K562 (cell line): ENCODE results near the gene PTPRU. TPM values are rescaled to one million over a fixed set of nuclear protein-coding genes. Genes with fewer than 3 reads are reported as not detected.

Experiments used
- ATAC-seq: fragments of 200-7000 bp; cut with Tn5 transposase; 3 replicates; pipeline ENCODE4 v1.9.1; 2020; ENCODE audit warnings: moderate library complexity
- BruUV-seq: library from RNA; stranded (reverse); fragments of 400-500 nt; replicated peaks from 2 replicates; lab custom pipeline; 2021; lab: Mats Ljungman, UMichigan
- CTCF ChIA-PET: fragments of 300-600 bp; formaldehyde crosslinking; extraction: SDS; loops from one replicate; lab custom pipeline; 2021; ENCODE audit warnings: low intra/inter-chr PET ratio; lab: Yijun Ruan, JAX
- POLR2A ChIA-PET: fragments of 300-600, 350-650 bp; sonication (Branson Sonifier 250); formaldehyde crosslinking; extraction: SDS; loops from one replicate; lab custom pipeline; 2021; ENCODE audit warnings: antibody characterized with exemption, inconsistent platforms; lab: Yijun Ruan, JAX
- DNase-seq, 4 experiments: peaks; one replicate each; pipeline versions ENCODE4 v3.0.0 to v3.0.0-alpha.2; 2011 to 2018; ENCODE audit warnings: low spot score in 3 of 4, mixed read lengths in 3 of 4; ENCODE audit errors: extremely low read depth in 1 of 4
- FAIRE-seq: peaks from 2 replicates; lab custom pipeline; 2011; peaks lifted over from hg19 to GRCh38; lab: Jason Lieb, UNC
- H2AFZ ChIP-seq: 2 replicates; pipeline ENCODE4 v1.6.0; 2011; ENCODE audit warnings: low read depth, low read length, control low read depth, inconsistent platforms
- H3K27ac ChIP-seq: fragments of 200-600 bp; 3 replicates; pipeline ENCODE4 v1.8.0; 2011; ENCODE audit warnings: low read depth, mild to moderate bottlenecking, control low read depth, inconsistent platforms, low read length, moderate library complexity, mixed read lengths; ENCODE audit errors: extremely low read depth
- H3K27me3 ChIP-seq, 2 experiments: fragments of 300-600 bp in 1 of 2; 2 replicates in 1 of 2; 3 replicates in 1 of 2; pipeline versions ENCODE4 v1.6.0 to v1.8.0; 2011; ENCODE audit warnings: inconsistent platforms in 2 of 2, low read length in 2 of 2, mild to moderate bottlenecking in 1 of 2, mixed read lengths in 1 of 2, moderate library complexity in 1 of 2; ENCODE audit not compliant: control insufficient read depth in 2 of 2, insufficient read depth in 2 of 2
- H3K36me3 ChIP-seq: fragments of 300-600 bp; 3 replicates; pipeline ENCODE4 v1.8.0; 2011; ENCODE audit warnings: mild to moderate bottlenecking, low read length, inconsistent platforms; ENCODE audit not compliant: control insufficient read depth, insufficient read depth
- H3K4me1 ChIP-seq, 2 experiments: fragments of 200-600 bp in 1 of 2; replicated peaks in 1 of 2; 2 replicates in 1 of 2; 3 replicates in 1 of 2; pipeline versions ENCODE4 v1.5.1 to v1.8.0; 2011; ENCODE audit warnings: inconsistent platforms in 2 of 2, low read length in 2 of 2, mild to moderate bottlenecking in 1 of 2, mixed read lengths in 1 of 2, moderate library complexity in 1 of 2; ENCODE audit not compliant: control insufficient read depth in 2 of 2, insufficient read depth in 2 of 2
- H3K4me2 ChIP-seq: 2 replicates; pipeline ENCODE4 v1.6.1; 2011; ENCODE audit warnings: low read length, control low read depth, inconsistent platforms, mixed read lengths; ENCODE audit not compliant: insufficient read depth
- H3K4me3 ChIP-seq: fragments of 200-600 bp; sonication (generic), shearing (Covaris generic); 2 replicates; pipeline ENCODE4 v1.5.1; 2016; ENCODE audit warnings: control low read depth, inconsistent platforms
- H3K79me2 ChIP-seq: fragments of 200-600 bp; 3 replicates; pipeline ENCODE4 v1.8.0; 2011; ENCODE audit warnings: low read length, inconsistent platforms; ENCODE audit not compliant: control insufficient read depth, insufficient read depth
- H3K9ac ChIP-seq, 2 experiments: 2 replicates each; pipeline versions ENCODE4 v1.6.0 to v1.6.1; 2011; ENCODE audit warnings: low read depth in 2 of 2, low read length in 2 of 2, control low read depth in 1 of 2, inconsistent platforms in 1 of 2, mild to moderate bottlenecking in 1 of 2, mixed read lengths in 1 of 2; ENCODE audit not compliant: insufficient read depth in 1 of 2
- H3K9me1 ChIP-seq: one replicate; pipeline ENCODE4 v1.6.0; 2011; ENCODE audit warnings: inconsistent platforms, mild to moderate bottlenecking, low read length, moderate library complexity; ENCODE audit not compliant: control insufficient read depth, insufficient read depth
- H3K9me3 ChIP-seq: replicated peaks from 2 replicates; pipeline ENCODE4 v1.5.1; 2011; ENCODE audit warnings: low read depth, low read length, inconsistent platforms; ENCODE audit not compliant: control insufficient read depth, insufficient read depth
- H4K20me1 ChIP-seq: replicated peaks from 2 replicates; pipeline ENCODE4 v1.6.1; 2011; ENCODE audit warnings: low read length, inconsistent platforms, mixed read lengths; ENCODE audit not compliant: control insufficient read depth, insufficient read depth
- ARID1B ChIP-seq: fragments of 450-650 bp; IDR thresholded peaks from 2 replicates; pipeline ENCODE4 v1.6.1; 2016; ENCODE audit warnings: antibody characterized with exemption, mild to moderate bottlenecking, inconsistent platforms
- C11orf30 ChIP-seq: fragments of 450-650 bp; IDR thresholded peaks from 2 replicates; pipeline ENCODE4 v1.6.1; 2016; ENCODE audit warnings: low read depth, mild to moderate bottlenecking
- CBFA2T3 ChIP-seq: fragments of 450-650 bp; IDR thresholded peaks from 2 replicates; pipeline ENCODE4 v1.6.1; 2017
- FOSL1 ChIP-seq: fragments of 200-800 bp; sonication (Bioruptor generic); conservative IDR thresholded peaks from 2 replicates; pipeline ENCODE4 v1.6.1; 2016; ENCODE audit warnings: missing genetic modification characterization, missing compliant biosample characterization
- JUN ChIP-seq, 2 experiments: sonication (generic) in 1 of 2; formaldehyde crosslinking in 1 of 2; IDR thresholded peaks; 2 replicates each; pipeline versions ENCODE4 v1.6.1 to v1.8.0; 2012 to 2022; ENCODE audit warnings: borderline replicate concordance in 2 of 2, mild to moderate bottlenecking in 2 of 2, improper control_type of control experiment in 1 of 2, low read depth in 1 of 2, low read length in 1 of 2, missing genetic modification reagents in 1 of 2
- JUND ChIP-seq, 2 experiments: IDR thresholded peaks; 2 replicates in 1 of 2; 3 replicates in 1 of 2; pipeline ENCODE4 v1.6.1; 2011; ENCODE audit warnings: borderline replicate concordance in 2 of 2, low read depth in 2 of 2, low read length in 2 of 2, improper control_type of control experiment in 1 of 2, missing biosample characterization in 1 of 2, missing genetic modification characterization in 1 of 2, missing genetic modification reagents in 1 of 2
- MCM7 ChIP-seq, 2 experiments: fragments of 450-650 bp; IDR thresholded peaks; 2 replicates each; pipeline ENCODE4 v1.6.1; 2016 to 2018
- SIN3B ChIP-seq: fragments of 450-650 bp; IDR thresholded peaks from 2 replicates; pipeline ENCODE4 v1.6.1; 2017; ENCODE audit warnings: low read depth, mild to moderate bottlenecking, moderate library complexity
- THAP7 ChIP-seq: fragments of 250-450 bp; sonication (Bioruptor Pico); IDR thresholded peaks from 2 replicates; pipeline ENCODE4 v1.5.0; 2021
- ZBTB26 ChIP-seq: fragments of 450-650 bp; formaldehyde crosslinking; IDR thresholded peaks from 2 replicates; pipeline ENCODE4 v1.4.0; 2022; ENCODE audit warnings: missing genetic modification characterization
- WGBS: fragments of 100-300 bp; shearing (Covaris generic); methylation state at CpG from one replicate; pipeline ENCODE4 v1.1.6; 2016; ENCODE audit warnings: low coverage, mixed read lengths; ENCODE audit not compliant: insufficient coverage; ENCODE audit errors: missing lambda C conversion rate; 5-methylcytosine and 5-hydroxymethylcytosine counted together
- in situ Hi-C: fragments of 300-500 bp; cut with MboI; formaldehyde crosslinking; loops from 4 replicates; pipeline ENCODE4 v1.15.0; 2018; ENCODE audit warnings: inconsistent platforms, mixed read lengths
- intact Hi-C: fragments of 100-400 bp; cut with micrococcal nuclease; formaldehyde crosslinking; loops from 2 replicates; pipeline ENCODE4 v1.14.2; 2022
- polyA plus RNA-seq, 8 experiments: library from polyadenylated mRNA; depleted of rRNA in 4 of 8; stranded (reverse) in 5 of 8; unstranded in 3 of 8; fragments of >200 nt; fragmentation: Nextera tagmentation in 2 of 8; fragmentation: Illumina TruSeq in 1 of 8; extraction: Ambion mirVana in 2 of 8; extraction: Trizol in 1 of 8; gene quantifications; 2 replicates each; pipeline versions ENCODE4 v1.2.1 to v1.2.3, GENCODE V29; 2011 to 2014; ENCODE audit warnings: inconsistent platforms in 1 of 8, missing spikeins in 1 of 8
- total RNA-seq, 7 experiments: library from RNA; depleted of rRNA in 6 of 7; stranded (reverse); fragments of >200 nt in 6 of 7; fragmentation: Illumina TruSeq in 2 of 7; extraction: Trizol in 2 of 7; gene quantifications; 2 replicates each; pipeline versions ENCODE4 v1.2.1 to v1.2.3, GENCODE V29; 2011 to 2021; ENCODE audit warnings: low replicate concordance in 1 of 7
- TF ChIP-seq, protein P1 (sequence below): IDR thresholded peaks from 3 replicates; pipeline ENCODE4 v1.6.1; 2011; ENCODE audit warnings: borderline replicate concordance, mild to moderate bottlenecking; ENCODE audit not compliant: insufficient read length, insufficient read depth

The PTPRU gene
- total and polyA plus RNA-seq, 9 of the 15 experiments (the other 6 are each of a cell fraction or from before 2014, with no cell fraction given), result 0.01 to 2.9 (median 1.0) TPM

GRCh38 chr1:29253180-29253579 lies 16.9 kb downstream of the PTPRU start:
- TF ChIP-seq THAP7 (CRISPR knock-in tag) (no peak), C11orf30 (no peak), JUND (IDR thresholded peaks at IDR 0.05; ENCODE audit: borderline replicate concordance, low read depth, low read length) (no peak), JUND (tag; IDR thresholded peaks at IDR 0.05; ENCODE audit: borderline replicate concordance, low read depth, low read length) (no peak), ARID1B (no peak), ZBTB26 (CRISPR knock-in tag) (no peak), FOSL1 (tag) (no peak), JUN (IDR thresholded peaks at IDR 0.05; ENCODE audit: borderline replicate concordance, low read depth, low read length) (no peak), JUN (CRISPR knock-in tag; IDR thresholded peaks at IDR 0.05; ENCODE audit: borderline replicate concordance) (no peak), MCM7 (IDR thresholded peaks at IDR 0.05) (no peak), CBFA2T3 (no peak), SIN3B (no peak)
- TF ChIP-seq, protein P1, sequence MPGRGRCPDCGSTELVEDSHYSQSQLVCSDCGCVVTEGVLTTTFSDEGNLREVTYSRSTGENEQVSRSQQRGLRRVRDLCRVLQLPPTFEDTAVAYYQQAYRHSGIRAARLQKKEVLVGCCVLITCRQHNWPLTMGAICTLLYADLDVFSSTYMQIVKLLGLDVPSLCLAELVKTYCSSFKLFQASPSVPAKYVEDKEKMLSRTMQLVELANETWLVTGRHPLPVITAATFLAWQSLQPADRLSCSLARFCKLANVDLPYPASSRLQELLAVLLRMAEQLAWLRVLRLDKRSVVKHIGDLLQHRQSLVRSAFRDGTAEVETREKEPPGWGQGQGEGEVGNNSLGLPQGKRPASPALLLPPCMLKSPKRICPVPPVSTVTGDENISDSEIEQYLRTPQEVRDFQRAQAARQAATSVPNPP, result no peak
- no peak for FAIRE-seq
- H2AFZ ChIP-seq, result no peak overlapping the region
- H4K20me1 ChIP-seq, result 0 out of 2 replicates have a peak, but pooled peaks cover 11% of the 10 kb centered on the region
- no peak for ATAC-seq
- H3K27me3 ChIP-seq, result peaks cover 7 to 21% of the 10 kb centered on the region in 2 experiments; a peak in 3 of 5 replicates
- WGBS, result 22% methylated on average over 3 of the region's 3 CpGs
- in situ Hi-C loops, result no loop called here
- DNase-seq, result no peak
- intact Hi-C loops, result no loop called here
- ChIA-PET POLR2A (interaction anchor here (0.7 to 0.9 kb wide), 2 partner anchors 19 to 1223 kb away, joined by 3 read pairs; no protein-coding TSS in a partner anchor), CTCF (no interaction called here)
- no peaks in the 10 kb centered on the region for H3K9me3 ChIP-seq
- H3K9ac ChIP-seq, result no peak overlapping the region
- no peak overlapping the region for H3K27ac ChIP-seq
- H3K4me1 ChIP-seq, result peaks cover 10 to 11% of the 10 kb centered on the region in 2 experiments; a peak in 4 of 5 replicates
- no TSS peak for BruUV-seq
- H3K4me2 ChIP-seq, result no peak overlapping the region
- no peak overlapping the region for H3K4me3 ChIP-seq
- H3K79me2 ChIP-seq, result no peaks in the 10 kb centered on the region
- H3K36me3 ChIP-seq, result no peaks in the 10 kb centered on the region
- H3K9me1 ChIP-seq, result no peaks in the 10 kb centered on the region
